ENCODE results near the gene MRPL57. TPM values are rescaled to one million over a fixed set of nuclear protein-coding genes. Genes with fewer than 3 reads are reported as not detected.
"Not testable (repeated sequence)": the region's sequence is repeated elsewhere in the genome, so short reads cannot be mapped to it uniquely, and the experiment has no call there.

MRPL57 gene
- total RNA-seq, 1 experiment from 2014 or later: 29.4 TPM

DNA sequence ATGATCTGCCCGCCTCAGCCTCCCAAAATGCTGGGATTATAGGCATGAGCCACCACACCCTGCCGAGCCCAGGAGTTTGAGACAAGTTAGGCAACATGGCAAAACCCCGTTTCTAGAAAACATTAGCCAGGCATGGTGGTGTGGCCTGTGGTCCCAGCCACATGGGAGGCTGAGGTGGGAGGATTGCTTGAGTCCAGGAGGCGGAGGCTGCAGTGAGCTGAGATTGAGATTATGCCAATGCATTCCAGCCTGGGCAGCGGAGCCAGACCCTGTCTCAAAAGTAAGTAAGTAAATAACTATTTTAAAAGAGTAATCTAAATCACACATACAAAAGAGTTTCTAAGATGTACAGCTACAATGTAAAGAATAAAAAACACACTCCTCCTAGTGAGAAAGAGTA lies 42.0 kb upstream of the MRPL57 start:
- Mint-ChIP-seq H3K4me1 (peaks cover 15% of the 10 kb centered on the region), H3K36me3 (peaks cover 12% of the 10 kb centered on the region), H3K4me3 (no peak overlapping the region), H3K9me3 (peaks cover 19% of the 10 kb centered on the region), H3K27ac (no peak overlapping the region), H3K27me3 (ENCODE audit: low read depth) (no peaks in the 10 kb centered on the region)
- DNase-seq (ENCODE audit: low spot score) (no peak), ATAC-seq (no peak)
- TF ChIP-seq ZNF121 (CRISPR knock-in tag; IDR thresholded peaks at IDR 0.05) (peak; percentile 59; the same call in 1 of the 2 replicates), KAT7 (CRISPR knock-in tag; IDR thresholded peaks at IDR 0.05; ENCODE audit: borderline replicate concordance) (no peak)
- ChIA-PET CTCF (no interaction called here), POLR2A (no interaction called here)

- Mint-ChIP-seq H3K9me3 (peaks cover 14% of the 10 kb centered on the region), H3K36me3 (peaks cover 18% of the 10 kb centered on the region), H3K4me3 (peak overlapping the region; percentile 10; the same call in 1 of the 2 replicates), H3K4me1 (peaks cover 16% of the 10 kb centered on the region), H3K27ac (peak overlapping the region; percentile 97)
- CTCF ChIA-PET; POLR2A ChIA-PET; ATAC-seq; DNase-seq (ENCODE audit: low spot score); H3K27me3 Mint-ChIP-seq (ENCODE audit: low read depth): not testable (repeated sequence)
Observed at GRCh38 chr13:21135833-21136232, 40.6 kb upstream of the MRPL57 start.

DNA sequence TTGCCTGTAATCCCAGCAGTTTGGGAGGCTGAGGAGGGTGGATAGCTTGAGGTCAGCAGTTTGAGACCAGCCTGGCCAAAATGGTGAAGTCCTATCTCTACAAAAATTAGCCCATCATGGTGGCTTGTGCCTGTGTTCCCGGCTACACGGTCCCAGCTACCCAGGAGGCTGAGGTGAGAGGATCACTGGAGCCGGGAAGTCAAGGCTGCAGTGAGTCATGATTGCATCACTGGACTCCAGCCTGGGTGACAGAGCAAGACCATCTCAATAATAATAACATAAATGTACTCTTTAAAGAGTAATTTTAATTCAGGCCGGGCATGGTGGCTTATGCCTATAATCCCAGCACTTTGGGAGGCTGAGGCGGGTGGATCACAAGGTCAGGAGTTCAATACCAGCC lies 38.8 kb upstream of the MRPL57 start:
- H3K4me3 Mint-ChIP-seq: no peak overlapping the region
- CTCF ChIA-PET: no interaction called here
- H3K27ac Mint-ChIP-seq: no peak overlapping the region
- no peaks in the 10 kb centered on the region for H3K27me3 Mint-ChIP-seq (ENCODE audit: low read depth)
- peaks cover 22% of the 10 kb centered on the region for H3K4me1 Mint-ChIP-seq
- TF ChIP-seq GABPB1 (CRISPR knock-in tag; IDR thresholded peaks at IDR 0.05) (peak; percentile 63; the same call in 1 of the 2 replicates), CREB1 (CRISPR knock-in tag; IDR thresholded peaks at IDR 0.05) (no peak)
- H3K36me3 Mint-ChIP-seq: peaks cover 25% of the 10 kb centered on the region
- no peak for DNase-seq (ENCODE audit: low spot score)
- POLR2A ChIA-PET: interaction anchor here (1.1 kb wide), 1 partner anchor 16 kb away, joined by 3 read pairs; no protein-coding TSS in a partner anchor
- peaks cover 13% of the 10 kb centered on the region for H3K9me3 Mint-ChIP-seq
- no peak for ATAC-seq

GRCh38 chr13:21138561-21138960 lies 37.9 kb upstream of the MRPL57 start:
- Mint-ChIP-seq H3K36me3 (peaks cover 34% of the 10 kb centered on the region), H3K9me3 (peaks cover 13% of the 10 kb centered on the region), H3K4me3 (peak overlapping the region; percentile 38), H3K27ac (peak overlapping the region; percentile 15), H3K4me1 (peaks cover 31% of the 10 kb centered on the region), H3K27me3 (ENCODE audit: low read depth) (no peaks in the 10 kb centered on the region)
- CTCF ChIA-PET: no interaction called here
- POLR2A ChIA-PET: no interaction called here
- no peak for DNase-seq (ENCODE audit: low spot score)
- TF ChIP-seq CTCF (IDR thresholded peaks at IDR 0.05): no peak
- TF ChIP-seq AR (CRISPR knock-in tag; IDR thresholded peaks at IDR 0.05): no peak
- TF ChIP-seq EMX1 (CRISPR knock-in tag; IDR thresholded peaks at IDR 0.05): no peak
- no peak for TF ChIP-seq GTF2I (CRISPR knock-in tag; conservative IDR thresholded peaks at IDR 0.05)
- TF ChIP-seq ZNF396 (CRISPR knock-in tag; IDR thresholded peaks at IDR 0.05; ENCODE audit: borderline replicate concordance): no peak
- no peak for TF ChIP-seq ZNF423 (CRISPR knock-in tag; IDR thresholded peaks at IDR 0.05)
- TF ChIP-seq, protein P1, sequence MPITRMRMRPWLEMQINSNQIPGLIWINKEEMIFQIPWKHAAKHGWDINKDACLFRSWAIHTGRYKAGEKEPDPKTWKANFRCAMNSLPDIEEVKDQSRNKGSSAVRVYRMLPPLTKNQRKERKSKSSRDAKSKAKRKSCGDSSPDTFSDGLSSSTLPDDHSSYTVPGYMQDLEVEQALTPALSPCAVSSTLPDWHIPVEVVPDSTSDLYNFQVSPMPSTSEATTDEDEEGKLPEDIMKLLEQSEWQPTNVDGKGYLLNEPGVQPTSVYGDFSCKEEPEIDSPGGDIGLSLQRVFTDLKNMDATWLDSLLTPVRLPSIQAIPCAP (CRISPR knock-in tag; IDR thresholded peaks at IDR 0.05): no peak
- TF ChIP-seq, protein P2, sequence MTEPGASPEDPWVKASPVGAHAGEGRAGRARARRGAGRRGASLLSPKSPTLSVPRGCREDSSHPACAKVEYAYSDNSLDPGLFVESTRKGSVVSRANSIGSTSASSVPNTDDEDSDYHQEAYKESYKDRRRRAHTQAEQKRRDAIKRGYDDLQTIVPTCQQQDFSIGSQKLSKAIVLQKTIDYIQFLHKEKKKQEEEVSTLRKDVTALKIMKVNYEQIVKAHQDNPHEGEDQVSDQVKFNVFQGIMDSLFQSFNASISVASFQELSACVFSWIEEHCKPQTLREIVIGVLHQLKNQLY (CRISPR knock-in tag; IDR thresholded peaks at IDR 0.05): no peak
- TF ChIP-seq MXD4 (CRISPR knock-in tag; IDR thresholded peaks at IDR 0.05; ENCODE audit: borderline replicate concordance): no peak
- TF ChIP-seq, protein P3, sequence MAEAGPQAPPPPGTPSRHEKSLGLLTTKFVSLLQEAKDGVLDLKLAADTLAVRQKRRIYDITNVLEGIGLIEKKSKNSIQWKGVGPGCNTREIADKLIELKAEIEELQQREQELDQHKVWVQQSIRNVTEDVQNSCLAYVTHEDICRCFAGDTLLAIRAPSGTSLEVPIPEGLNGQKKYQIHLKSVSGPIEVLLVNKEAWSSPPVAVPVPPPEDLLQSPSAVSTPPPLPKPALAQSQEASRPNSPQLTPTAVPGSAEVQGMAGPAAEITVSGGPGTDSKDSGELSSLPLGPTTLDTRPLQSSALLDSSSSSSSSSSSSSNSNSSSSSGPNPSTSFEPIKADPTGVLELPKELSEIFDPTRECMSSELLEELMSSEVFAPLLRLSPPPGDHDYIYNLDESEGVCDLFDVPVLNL (CRISPR knock-in tag; IDR thresholded peaks at IDR 0.05; ENCODE audit: borderline replicate concordance, low read depth): no peak
- TF ChIP-seq ZNF263 (CRISPR knock-in tag; IDR thresholded peaks at IDR 0.05; ENCODE audit: low read depth): no peak
- TF ChIP-seq ATF2 (CRISPR knock-in tag; IDR thresholded peaks at IDR 0.05; ENCODE audit: borderline replicate concordance, low read depth): no peak
- TF ChIP-seq SMAD3 (CRISPR knock-in tag; IDR thresholded peaks at IDR 0.05; ENCODE audit: borderline replicate concordance): no peak
- TF ChIP-seq ELF4 (CRISPR knock-in tag; IDR thresholded peaks at IDR 0.05; ENCODE audit: low read depth): no peak
- no peak for ATAC-seq

Data from WTC11 (cell line).